ENCODE measurements around the gene SHQ1.

The SHQ1 gene

GRCh38 chr3:72756900-72757299, 91.3 kb downstream of the SHQ1 start:
- Histone ChIP-seq H3K79me2 (ENCODE audit: insufficient read depth, low read depth) (no peaks in the 10 kb centered on the region), H3K9ac (no peak overlapping the region), H2AFZ (ENCODE audit: low read depth) (no peak overlapping the region), H3K27me3 (ENCODE audit: insufficient read depth, low read depth) (no peaks in the 10 kb centered on the region), H3K4me3 (IDR thresholded peaks at IDR 0.05; ENCODE audit: insufficient read depth, low read depth, low read length) (no peak overlapping the region), H3K4me2 (peak overlapping the region; percentile 51), H4K20me1 (ENCODE audit: insufficient read depth) (no peaks in the 10 kb centered on the region), H3K4me1 (ENCODE audit: low read depth, poor library complexity, severe bottlenecking) (peaks cover 14% of the 10 kb centered on the region), H3K36me3 (ENCODE audit: insufficient read depth) (no peaks in the 10 kb centered on the region), H3K27ac (no peak overlapping the region)
- TF ChIP-seq, protein P1, sequence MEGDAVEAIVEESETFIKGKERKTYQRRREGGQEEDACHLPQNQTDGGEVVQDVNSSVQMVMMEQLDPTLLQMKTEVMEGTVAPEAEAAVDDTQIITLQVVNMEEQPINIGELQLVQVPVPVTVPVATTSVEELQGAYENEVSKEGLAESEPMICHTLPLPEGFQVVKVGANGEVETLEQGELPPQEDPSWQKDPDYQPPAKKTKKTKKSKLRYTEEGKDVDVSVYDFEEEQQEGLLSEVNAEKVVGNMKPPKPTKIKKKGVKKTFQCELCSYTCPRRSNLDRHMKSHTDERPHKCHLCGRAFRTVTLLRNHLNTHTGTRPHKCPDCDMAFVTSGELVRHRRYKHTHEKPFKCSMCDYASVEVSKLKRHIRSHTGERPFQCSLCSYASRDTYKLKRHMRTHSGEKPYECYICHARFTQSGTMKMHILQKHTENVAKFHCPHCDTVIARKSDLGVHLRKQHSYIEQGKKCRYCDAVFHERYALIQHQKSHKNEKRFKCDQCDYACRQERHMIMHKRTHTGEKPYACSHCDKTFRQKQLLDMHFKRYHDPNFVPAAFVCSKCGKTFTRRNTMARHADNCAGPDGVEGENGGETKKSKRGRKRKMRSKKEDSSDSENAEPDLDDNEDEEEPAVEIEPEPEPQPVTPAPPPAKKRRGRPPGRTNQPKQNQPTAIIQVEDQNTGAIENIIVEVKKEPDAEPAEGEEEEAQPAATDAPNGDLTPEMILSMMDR (conservative IDR thresholded peaks at IDR 0.05; ENCODE audit: low read depth, low read length), result no peak

DNA sequence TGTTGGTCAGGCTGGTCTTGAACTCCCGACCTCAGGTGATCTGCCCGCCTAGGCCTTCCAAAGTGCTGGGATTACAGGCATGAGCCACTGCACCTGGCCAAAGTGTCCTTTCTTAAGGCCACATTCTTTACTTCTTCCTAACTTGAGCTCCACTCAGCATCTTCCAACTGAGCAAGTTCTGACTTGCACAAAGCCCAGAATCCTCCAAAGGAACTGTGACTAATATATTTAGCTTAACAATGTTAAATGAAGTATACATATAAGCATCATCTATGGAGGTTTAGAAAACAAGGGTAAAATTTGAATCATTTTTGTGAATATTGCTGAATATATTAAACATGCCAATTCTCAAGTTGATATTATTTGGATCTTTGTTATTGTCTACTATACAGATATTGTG, 93.7 kb downstream of the SHQ1 start:
- H3K27me3 ChIP-seq (ENCODE audit: insufficient read depth, low read depth), result no peaks in the 10 kb centered on the region
- H4K20me1 ChIP-seq (ENCODE audit: insufficient read depth), result no peaks in the 10 kb centered on the region
- no peaks in the 10 kb centered on the region for H3K79me2 ChIP-seq (ENCODE audit: insufficient read depth, low read depth)
- H3K4me3 ChIP-seq (IDR thresholded peaks at IDR 0.05; ENCODE audit: insufficient read depth, low read depth, low read length), result no peak overlapping the region
- no peak overlapping the region for H2AFZ ChIP-seq (ENCODE audit: low read depth)
- H3K36me3 ChIP-seq (ENCODE audit: insufficient read depth), result no peaks in the 10 kb centered on the region
- no peak overlapping the region for H3K27ac ChIP-seq
- H3K4me2 ChIP-seq, result no peak overlapping the region
- TF ChIP-seq, protein P1 (conservative IDR thresholded peaks at IDR 0.05; ENCODE audit: low read depth, low read length), result no peak
- peaks cover 14% of the 10 kb centered on the region for H3K4me1 ChIP-seq (ENCODE audit: low read depth, poor library complexity, severe bottlenecking)
- H3K9ac ChIP-seq, result no peak overlapping the region

GRCh38 chr3:72753495-72753894, 94.8 kb downstream of the SHQ1 start:
- Histone ChIP-seq H3K4me3 (IDR thresholded peaks at IDR 0.05; ENCODE audit: insufficient read depth, low read depth, low read length) (no peak overlapping the region), H3K4me1 (ENCODE audit: low read depth, poor library complexity, severe bottlenecking) (peaks cover 14% of the 10 kb centered on the region), H3K4me2 (no peak overlapping the region), H4K20me1 (ENCODE audit: insufficient read depth) (no peaks in the 10 kb centered on the region), H3K9ac (no peak overlapping the region), H3K36me3 (ENCODE audit: insufficient read depth) (no peaks in the 10 kb centered on the region), H3K27me3 (ENCODE audit: insufficient read depth, low read depth) (no peaks in the 10 kb centered on the region), H2AFZ (ENCODE audit: low read depth) (no peak overlapping the region), H3K79me2 (ENCODE audit: insufficient read depth, low read depth) (no peaks in the 10 kb centered on the region), H3K27ac (no peak overlapping the region)
- TF ChIP-seq, protein P1 (conservative IDR thresholded peaks at IDR 0.05; ENCODE audit: low read depth, low read length), result no peak

- no peaks in the 10 kb centered on the region for H3K36me3 ChIP-seq (ENCODE audit: insufficient read depth)
- TF ChIP-seq, protein P1 (conservative IDR thresholded peaks at IDR 0.05; ENCODE audit: low read depth, low read length), result no peak
Observed at GRCh38 chr3:72750405-72750965, 97.8 kb downstream of the SHQ1 start.

More at GRCh38 chr3:72750405-72750965, 97.8 kb downstream of the SHQ1 start:
- H3K27ac ChIP-seq, result no peak overlapping the region
- no peaks in the 10 kb centered on the region for H3K79me2 ChIP-seq (ENCODE audit: insufficient read depth, low read depth)
- H3K4me3 ChIP-seq (IDR thresholded peaks at IDR 0.05; ENCODE audit: insufficient read depth, low read depth, low read length), result no peak overlapping the region
- no peak overlapping the region for H3K9ac ChIP-seq
- no peaks in the 10 kb centered on the region for H3K4me1 ChIP-seq (ENCODE audit: low read depth, poor library complexity, severe bottlenecking)
- H4K20me1 ChIP-seq (ENCODE audit: insufficient read depth), result no peaks in the 10 kb centered on the region
- H3K27me3 ChIP-seq (ENCODE audit: insufficient read depth, low read depth), result no peaks in the 10 kb centered on the region
- H2AFZ ChIP-seq (ENCODE audit: low read depth), result no peak overlapping the region
- H3K4me2 ChIP-seq, result no peak overlapping the region

Measured in KMS-11 (cell line).